GM21528 (cell line): ENCODE results near the gene BTBD7.

ENCODE experiments used
- ATAC-seq: cut with Tn5 transposase; IDR thresholded peaks from one replicate; pipeline ENCODE4 v1.9.1; 2021; ENCODE audit warnings: mild to moderate bottlenecking, moderate library complexity; ENCODE audit not compliant: unreplicated experiment, low FRiP score

Gene BTBD7

GRCh38 chr14:93207468-93208308 is 125.1 kb downstream of the BTBD7 start:
- peak; percentile 46 for ATAC-seq

- ATAC-seq = peak; percentile 83
Measured at GRCh38 chr14:93206793-93207467, 125.9 kb downstream of the BTBD7 start, which contains the start of the genes GON7 and UBR7. Gene GON7, minus strand, starts transcription at chr14:93207065. Its CDS starts 28 bp downstream, at chr14:93207037. Gene UBR7, plus strand, starts transcription at chr14:93207256. Its CDS starts 36 bp downstream, at chr14:93207292.

GRCh38 chr14:93201155-93201704 is 131.6 kb downstream of the BTBD7 start:
- no peak for ATAC-seq

GRCh38 chr14:93200553-93200952 is 132.3 kb downstream of the BTBD7 start:
- ATAC-seq = no peak

GRCh38 chr14:93199031-93199430 is 133.8 kb downstream of the BTBD7 start:
- ATAC-seq = no peak

- ATAC-seq = no peak
Measured at GRCh38 chr14:93195316-93195999, 137.4 kb downstream of the BTBD7 start.
